Liver (tissue), 9 donors: ENCODE measurements around the gene THOC7. TPM values are rescaled to one million over a fixed set of nuclear protein-coding genes. Genes with fewer than 3 reads are reported as not detected.

Experiments used
- DNase-seq: peaks from one replicate; pipeline ENCODE4 v3.0.0-alpha.2; 2017; ENCODE audit warnings: low spot score
- H3K27ac ChIP-seq, 2 donors: one replicate each; pipeline ENCODE4 v1.7.0; 2013; ENCODE audit warnings: inconsistent platforms in 2 of 2, low read length in 2 of 2, control low read depth in 1 of 2, low read depth in 1 of 2, mild to moderate bottlenecking in 1 of 2
- H3K27me3 ChIP-seq, 4 donors: one replicate each; pipeline versions ENCODE4 v1.6.1 to v1.7.0; 2013; ENCODE audit warnings: low read length in 3 of 4, inconsistent platforms in 1 of 4, mild to moderate bottlenecking in 1 of 4, moderate library complexity in 1 of 4; ENCODE audit not compliant: control insufficient read depth in 4 of 4, insufficient read depth in 4 of 4
- H3K36me3 ChIP-seq, 4 donors: one replicate each; pipeline versions ENCODE4 v1.6.1 to v1.7.0; 2013; ENCODE audit warnings: low read length in 3 of 4, mild to moderate bottlenecking in 3 of 4, low read depth in 1 of 4, moderate library complexity in 1 of 4; ENCODE audit not compliant: control insufficient read depth in 4 of 4, insufficient read depth in 3 of 4
- H3K4me1 ChIP-seq, 4 donors: one replicate each; pipeline versions ENCODE4 v1.6.1 to v1.7.0; 2013; ENCODE audit warnings: low read length in 3 of 4, mild to moderate bottlenecking in 3 of 4, moderate library complexity in 1 of 4; ENCODE audit not compliant: control insufficient read depth in 4 of 4, insufficient read depth in 4 of 4
- H3K4me3 ChIP-seq, 3 donors: one replicate each; pipeline versions ENCODE4 v1.6.1 to v1.7.0; 2013; ENCODE audit warnings: low read length in 3 of 3, control low read depth in 1 of 3, low read depth in 1 of 3, mild to moderate bottlenecking in 1 of 3
- H3K9ac ChIP-seq, 2 donors: one replicate each; pipeline ENCODE4 v1.7.0; 2013; ENCODE audit warnings: low read length in 2 of 2, mild to moderate bottlenecking in 2 of 2, moderate library complexity in 2 of 2, control low read depth in 1 of 2, low read depth in 1 of 2
- H3K9me3 ChIP-seq, 4 donors: one replicate each; pipeline versions ENCODE4 v1.6.1 to v1.7.0; 2013; ENCODE audit warnings: low read length in 3 of 4; ENCODE audit not compliant: control insufficient read depth in 4 of 4
- EGR1 ChIP-seq, 2 donors: IDR thresholded peaks; 2 replicates each; pipeline ENCODE4 v1.6.1; 2016 to 2018; ENCODE audit warnings: antibody characterized with exemption in 2 of 2, low read depth in 2 of 2
- FOXA2 ChIP-seq: IDR thresholded peaks from 2 replicates; pipeline ENCODE4 v1.6.1; 2016; ENCODE audit warnings: antibody characterized with exemption
- GABPA ChIP-seq, 2 donors: IDR thresholded peaks in 1 of 2; conservative IDR thresholded peaks in 1 of 2; 2 replicates each; pipeline ENCODE4 v1.6.1; 2016; ENCODE audit warnings: antibody characterized with exemption in 2 of 2, mild to moderate bottlenecking in 1 of 2, moderate library complexity in 1 of 2
- HNF4A ChIP-seq, 2 donors: conservative IDR thresholded peaks; 2 replicates each; pipeline ENCODE4 v1.6.1; 2016; ENCODE audit warnings: antibody characterized with exemption in 2 of 2, mild to moderate bottlenecking in 2 of 2
- HNF4G ChIP-seq: IDR thresholded peaks from 2 replicates; pipeline ENCODE4 v1.6.1; 2016; ENCODE audit warnings: antibody characterized with exemption
- NR2F2 ChIP-seq: IDR thresholded peaks from 2 replicates; pipeline ENCODE4 v1.6.1; 2016; ENCODE audit warnings: antibody characterized with exemption
- RAD21 ChIP-seq, 2 donors: IDR thresholded peaks; 2 replicates each; pipeline ENCODE4 v1.6.1; 2016; ENCODE audit warnings: antibody characterized with exemption in 2 of 2, mild to moderate bottlenecking in 2 of 2
- RXRA ChIP-seq, 2 donors: IDR thresholded peaks; 2 replicates each; pipeline ENCODE4 v1.6.1; 2017 to 2018; ENCODE audit warnings: antibody characterized with exemption in 2 of 2, mild to moderate bottlenecking in 1 of 2
- SP1 ChIP-seq: IDR thresholded peaks from 2 replicates; pipeline ENCODE4 v1.6.1; 2018; ENCODE audit warnings: antibody characterized with exemption, mild to moderate bottlenecking
- TAF1 ChIP-seq: conservative IDR thresholded peaks from 2 replicates; pipeline ENCODE4 v1.6.1; 2016; ENCODE audit warnings: antibody characterized with exemption, mild to moderate bottlenecking
- YY1 ChIP-seq: IDR thresholded peaks from 2 replicates; pipeline ENCODE4 v1.6.1; 2016; ENCODE audit warnings: antibody characterized with exemption, mild to moderate bottlenecking
- WGBS: extraction: QIAGEN DNeasy Blood & Tissue Kit; methylation state at CpG from one replicate; pipeline ENCODE4 v1.1.7; 2013; 5-methylcytosine and 5-hydroxymethylcytosine counted together
- polyA plus RNA-seq, 2 donors: library from polyadenylated mRNA; stranded (reverse) in 1 of 2; unstranded in 1 of 2; fragments of 200-250 nt in 1 of 2; fragments of >200 nt in 1 of 2; fragmentation: Nextera tagmentation in 1 of 2; extraction: Ambion mirVana in 1 of 2; gene quantifications; one replicate each; pipeline versions ENCODE4 v1.2.1 to v1.2.3, GENCODE V29; 2013 to 2015
- total RNA-seq, 2 donors: library from RNA; depleted of rRNA; stranded (reverse); fragments of >200 nt; gene quantifications; one replicate each; pipeline ENCODE4 v1.2.3, GENCODE V29; 2014
- TF ChIP-seq, protein P1 (sequence below): fragments of 150-350 bp; IDR thresholded peaks from 2 replicates; pipeline ENCODE4 v1.5.1; 2017; ENCODE audit warnings: improper control_type of control experiment, low read depth, low read length; ENCODE audit not compliant: missing input control
- TF ChIP-seq, protein P2 (sequence below): IDR thresholded peaks from 2 replicates; pipeline ENCODE4 v1.6.1; 2016; ENCODE audit warnings: antibody characterized with exemption
- TF ChIP-seq, protein P3 (sequence below): IDR thresholded peaks from 2 replicates; pipeline ENCODE4 v1.6.1; 2016; ENCODE audit warnings: antibody characterized with exemption
- TF ChIP-seq, protein P4 (sequence below): IDR thresholded peaks from 2 replicates; pipeline ENCODE4 v1.6.1; 2016; ENCODE audit warnings: antibody characterized with exemption
- donor health status: healthy.
- donor health status: healthy.
- donor health status: healthy.
- donor health status: healthy.
- donor health status: healthy.

The THOC7 gene
- total and polyA plus RNA-seq, 4 donors, result 11.7 to 38.6 (median 23.0) TPM

DNA sequence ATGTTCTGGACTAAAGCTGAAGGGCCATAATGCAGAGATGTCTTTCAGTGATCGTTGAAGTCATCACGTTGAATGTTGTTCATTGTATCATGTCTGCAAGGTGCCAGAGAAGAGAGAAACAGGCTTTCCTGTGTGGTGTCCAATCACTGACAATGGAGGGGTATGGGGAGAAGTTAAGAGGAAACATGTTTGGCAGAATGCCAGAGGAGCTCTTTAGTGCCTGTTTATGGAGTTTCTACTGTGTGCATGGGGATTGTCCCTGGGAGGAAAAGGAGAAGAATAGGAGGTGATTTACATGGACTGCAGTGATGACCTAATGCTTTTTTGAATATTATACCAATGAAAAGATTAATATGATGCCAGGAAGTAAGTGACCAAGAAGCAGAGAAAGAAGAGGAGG, 36.9 kb upstream of the THOC7 start:
- Histone ChIP-seq H3K4me3 (no peak overlapping the region), H3K36me3 (peaks cover 0 to 7% (median 4%) of the 10 kb centered on the region in 4 donors), H3K9ac (no peak overlapping the region), H3K9me3 (no peaks in the 10 kb centered on the region), H3K27ac (no peak overlapping the region), H3K4me1 (no peaks in the 10 kb centered on the region), H3K27me3 (no peaks in the 10 kb centered on the region)
- DNase-seq, result no peak
- TF ChIP-seq, protein P1, sequence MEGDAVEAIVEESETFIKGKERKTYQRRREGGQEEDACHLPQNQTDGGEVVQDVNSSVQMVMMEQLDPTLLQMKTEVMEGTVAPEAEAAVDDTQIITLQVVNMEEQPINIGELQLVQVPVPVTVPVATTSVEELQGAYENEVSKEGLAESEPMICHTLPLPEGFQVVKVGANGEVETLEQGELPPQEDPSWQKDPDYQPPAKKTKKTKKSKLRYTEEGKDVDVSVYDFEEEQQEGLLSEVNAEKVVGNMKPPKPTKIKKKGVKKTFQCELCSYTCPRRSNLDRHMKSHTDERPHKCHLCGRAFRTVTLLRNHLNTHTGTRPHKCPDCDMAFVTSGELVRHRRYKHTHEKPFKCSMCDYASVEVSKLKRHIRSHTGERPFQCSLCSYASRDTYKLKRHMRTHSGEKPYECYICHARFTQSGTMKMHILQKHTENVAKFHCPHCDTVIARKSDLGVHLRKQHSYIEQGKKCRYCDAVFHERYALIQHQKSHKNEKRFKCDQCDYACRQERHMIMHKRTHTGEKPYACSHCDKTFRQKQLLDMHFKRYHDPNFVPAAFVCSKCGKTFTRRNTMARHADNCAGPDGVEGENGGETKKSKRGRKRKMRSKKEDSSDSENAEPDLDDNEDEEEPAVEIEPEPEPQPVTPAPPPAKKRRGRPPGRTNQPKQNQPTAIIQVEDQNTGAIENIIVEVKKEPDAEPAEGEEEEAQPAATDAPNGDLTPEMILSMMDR, result no peak
- TF ChIP-seq, protein P2, sequence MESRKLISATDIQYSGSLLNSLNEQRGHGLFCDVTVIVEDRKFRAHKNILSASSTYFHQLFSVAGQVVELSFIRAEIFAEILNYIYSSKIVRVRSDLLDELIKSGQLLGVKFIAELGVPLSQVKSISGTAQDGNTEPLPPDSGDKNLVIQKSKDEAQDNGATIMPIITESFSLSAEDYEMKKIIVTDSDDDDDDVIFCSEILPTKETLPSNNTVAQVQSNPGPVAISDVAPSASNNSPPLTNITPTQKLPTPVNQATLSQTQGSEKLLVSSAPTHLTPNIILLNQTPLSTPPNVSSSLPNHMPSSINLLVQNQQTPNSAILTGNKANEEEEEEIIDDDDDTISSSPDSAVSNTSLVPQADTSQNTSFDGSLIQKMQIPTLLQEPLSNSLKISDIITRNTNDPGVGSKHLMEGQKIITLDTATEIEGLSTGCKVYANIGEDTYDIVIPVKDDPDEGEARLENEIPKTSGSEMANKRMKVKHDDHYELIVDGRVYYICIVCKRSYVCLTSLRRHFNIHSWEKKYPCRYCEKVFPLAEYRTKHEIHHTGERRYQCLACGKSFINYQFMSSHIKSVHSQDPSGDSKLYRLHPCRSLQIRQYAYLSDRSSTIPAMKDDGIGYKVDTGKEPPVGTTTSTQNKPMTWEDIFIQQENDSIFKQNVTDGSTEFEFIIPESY, result no peak
- no peak for TF ChIP-seq RAD21 (IDR thresholded peaks at IDR 0.05)
- WGBS, result 72% methylated on average over 2 of the region's 2 CpGs

DNA sequence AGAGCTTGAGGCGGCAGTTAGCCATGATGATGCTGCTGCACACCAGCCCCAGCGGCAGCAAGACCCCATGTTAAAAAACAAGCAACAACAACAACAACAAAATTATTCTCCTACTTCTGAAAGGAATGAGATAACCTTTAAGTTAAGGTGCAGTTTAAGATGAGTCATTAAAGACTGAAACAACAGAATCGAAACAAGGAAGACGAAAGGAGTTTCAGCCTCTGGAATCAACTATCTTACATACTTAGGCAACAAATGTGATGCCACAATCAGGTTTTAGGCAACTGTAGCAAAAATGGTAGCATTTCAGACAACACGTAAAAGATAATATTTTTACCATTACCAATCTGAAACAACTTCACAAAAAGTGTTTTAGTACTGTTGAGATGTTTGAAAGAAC, 36.4 kb upstream of the THOC7 start:
- WGBS, result 96% methylated on average over 5 of the region's 5 CpGs
- Histone ChIP-seq H3K9ac (no peak overlapping the region), H3K4me1 (no peaks in the 10 kb centered on the region), H3K27ac (no peak overlapping the region), H3K9me3 (no peaks in the 10 kb centered on the region), H3K27me3 (no peaks in the 10 kb centered on the region), H3K36me3 (peaks cover 0 to 7% (median 4%) of the 10 kb centered on the region in 4 donors), H3K4me3 (no peak overlapping the region)
- no peak for DNase-seq
- TF ChIP-seq HNF4G (no peak), SP1 (no peak), FOXA2 (no peak), RAD21 (IDR thresholded peaks at IDR 0.05) (no peak), RXRA (IDR thresholded peaks at IDR 0.05) (no peak), NR2F2 (no peak), HNF4A (conservative IDR thresholded peaks at IDR 0.05) (no peak), YY1 (no peak), EGR1 (IDR thresholded peaks at IDR 0.05; ENCODE audit: low read depth in 2 of 2) (no peak), TAF1 (no peak), GABPA (IDR thresholded peaks at IDR 0.05 in 1 of 2, conservative IDR thresholded peaks at IDR 0.05 in 1 of 2) (no peak)
- TF ChIP-seq, protein P3, sequence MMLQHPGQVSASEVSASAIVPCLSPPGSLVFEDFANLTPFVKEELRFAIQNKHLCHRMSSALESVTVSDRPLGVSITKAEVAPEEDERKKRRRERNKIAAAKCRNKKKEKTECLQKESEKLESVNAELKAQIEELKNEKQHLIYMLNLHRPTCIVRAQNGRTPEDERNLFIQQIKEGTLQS, result no peak
- TF ChIP-seq, protein P1, result no peak
- TF ChIP-seq, protein P4, sequence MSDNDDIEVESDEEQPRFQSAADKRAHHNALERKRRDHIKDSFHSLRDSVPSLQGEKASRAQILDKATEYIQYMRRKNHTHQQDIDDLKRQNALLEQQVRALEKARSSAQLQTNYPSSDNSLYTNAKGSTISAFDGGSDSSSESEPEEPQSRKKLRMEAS, result no peak
